ENCODE measurements around the gene DYNC1LI1. TPM values are rescaled to one million over a fixed set of nuclear protein-coding genes. Genes with fewer than 3 reads are reported as not detected.
A peak's percentile ranks its signal among the peaks of the same experiment; 100 is the strongest.

The DYNC1LI1 gene
- total and polyA plus RNA-seq, 4 donors: 9.2 to 21.1 (median 13.6) TPM

DNA sequence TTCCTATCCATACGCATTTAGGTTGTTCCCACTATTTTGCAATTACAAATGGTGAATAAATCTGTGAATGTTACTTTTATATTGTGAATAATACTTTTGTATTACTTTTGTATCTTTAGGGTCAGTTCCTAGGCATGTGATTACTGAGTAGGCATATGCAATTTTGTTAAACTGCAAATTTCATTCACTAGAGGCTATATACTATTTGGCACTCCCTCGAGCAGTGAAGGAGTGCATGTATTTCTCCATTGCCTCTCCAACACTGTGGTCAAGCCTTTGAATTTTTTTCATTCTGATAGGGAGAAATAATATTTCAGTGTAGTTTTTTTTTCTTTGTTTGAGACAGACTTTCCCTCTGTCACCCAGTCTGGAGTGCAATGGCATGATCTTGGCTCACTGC, 59.7 kb downstream of the DYNC1LI1 start:
- H3K36me3 ChIP-seq (ENCODE audit: control insufficient read depth in 4 of 4, insufficient read depth in 3 of 4, low read depth in 1 of 4, low read length in 3 of 4): no peaks in the 10 kb centered on the region
- no peaks in the 10 kb centered on the region for H3K27me3 ChIP-seq (ENCODE audit: control insufficient read depth in 4 of 4, insufficient read depth in 4 of 4, low read length in 3 of 4)
- H3K27ac ChIP-seq (ENCODE audit: low read depth in 1 of 2, low read length in 2 of 2): no peak overlapping the region
- H3K4me1 ChIP-seq (ENCODE audit: control insufficient read depth in 4 of 4, insufficient read depth in 4 of 4, low read length in 3 of 4): peaks cover 0 to 1% (median 0%) of the 10 kb centered on the region in 4 donors
- DNase-seq (ENCODE audit: low spot score): no peak
- H3K9me3 ChIP-seq (ENCODE audit: control insufficient read depth in 4 of 4, low read length in 3 of 4): no peaks in the 10 kb centered on the region
- H3K9ac ChIP-seq (ENCODE audit: low read depth in 1 of 2, low read length in 2 of 2): no peak overlapping the region
- WGBS: 83% methylated on average over 2 of the region's 2 CpGs
- TF ChIP-seq RXRA (IDR thresholded peaks at IDR 0.05) (no peak), HNF4G (IDR thresholded peaks at IDR 0.05) (no peak), NR2F2 (IDR thresholded peaks at IDR 0.05) (no peak), YY1 (IDR thresholded peaks at IDR 0.05) (no peak), RAD21 (IDR thresholded peaks at IDR 0.05) (no peak), SP1 (IDR thresholded peaks at IDR 0.05) (no peak), JUND (IDR thresholded peaks at IDR 0.05) (no peak), FOXA2 (IDR thresholded peaks at IDR 0.05) (no peak), EGR1 (IDR thresholded peaks at IDR 0.05; ENCODE audit: low read depth in 2 of 2) (no peak), TAF1 (conservative IDR thresholded peaks at IDR 0.05) (no peak), FOXA1 (IDR thresholded peaks at IDR 0.05) (no peak), GABPA (IDR thresholded peaks at IDR 0.05 in 1 of 2, conservative IDR thresholded peaks at IDR 0.05 in 1 of 2) (no peak)
- TF ChIP-seq, protein P1, sequence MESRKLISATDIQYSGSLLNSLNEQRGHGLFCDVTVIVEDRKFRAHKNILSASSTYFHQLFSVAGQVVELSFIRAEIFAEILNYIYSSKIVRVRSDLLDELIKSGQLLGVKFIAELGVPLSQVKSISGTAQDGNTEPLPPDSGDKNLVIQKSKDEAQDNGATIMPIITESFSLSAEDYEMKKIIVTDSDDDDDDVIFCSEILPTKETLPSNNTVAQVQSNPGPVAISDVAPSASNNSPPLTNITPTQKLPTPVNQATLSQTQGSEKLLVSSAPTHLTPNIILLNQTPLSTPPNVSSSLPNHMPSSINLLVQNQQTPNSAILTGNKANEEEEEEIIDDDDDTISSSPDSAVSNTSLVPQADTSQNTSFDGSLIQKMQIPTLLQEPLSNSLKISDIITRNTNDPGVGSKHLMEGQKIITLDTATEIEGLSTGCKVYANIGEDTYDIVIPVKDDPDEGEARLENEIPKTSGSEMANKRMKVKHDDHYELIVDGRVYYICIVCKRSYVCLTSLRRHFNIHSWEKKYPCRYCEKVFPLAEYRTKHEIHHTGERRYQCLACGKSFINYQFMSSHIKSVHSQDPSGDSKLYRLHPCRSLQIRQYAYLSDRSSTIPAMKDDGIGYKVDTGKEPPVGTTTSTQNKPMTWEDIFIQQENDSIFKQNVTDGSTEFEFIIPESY (IDR thresholded peaks at IDR 0.05): no peak
- TF ChIP-seq, protein P2, sequence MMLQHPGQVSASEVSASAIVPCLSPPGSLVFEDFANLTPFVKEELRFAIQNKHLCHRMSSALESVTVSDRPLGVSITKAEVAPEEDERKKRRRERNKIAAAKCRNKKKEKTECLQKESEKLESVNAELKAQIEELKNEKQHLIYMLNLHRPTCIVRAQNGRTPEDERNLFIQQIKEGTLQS (IDR thresholded peaks at IDR 0.05): no peak
- TF ChIP-seq, protein P3, sequence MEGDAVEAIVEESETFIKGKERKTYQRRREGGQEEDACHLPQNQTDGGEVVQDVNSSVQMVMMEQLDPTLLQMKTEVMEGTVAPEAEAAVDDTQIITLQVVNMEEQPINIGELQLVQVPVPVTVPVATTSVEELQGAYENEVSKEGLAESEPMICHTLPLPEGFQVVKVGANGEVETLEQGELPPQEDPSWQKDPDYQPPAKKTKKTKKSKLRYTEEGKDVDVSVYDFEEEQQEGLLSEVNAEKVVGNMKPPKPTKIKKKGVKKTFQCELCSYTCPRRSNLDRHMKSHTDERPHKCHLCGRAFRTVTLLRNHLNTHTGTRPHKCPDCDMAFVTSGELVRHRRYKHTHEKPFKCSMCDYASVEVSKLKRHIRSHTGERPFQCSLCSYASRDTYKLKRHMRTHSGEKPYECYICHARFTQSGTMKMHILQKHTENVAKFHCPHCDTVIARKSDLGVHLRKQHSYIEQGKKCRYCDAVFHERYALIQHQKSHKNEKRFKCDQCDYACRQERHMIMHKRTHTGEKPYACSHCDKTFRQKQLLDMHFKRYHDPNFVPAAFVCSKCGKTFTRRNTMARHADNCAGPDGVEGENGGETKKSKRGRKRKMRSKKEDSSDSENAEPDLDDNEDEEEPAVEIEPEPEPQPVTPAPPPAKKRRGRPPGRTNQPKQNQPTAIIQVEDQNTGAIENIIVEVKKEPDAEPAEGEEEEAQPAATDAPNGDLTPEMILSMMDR (IDR thresholded peaks at IDR 0.05; ENCODE audit: low read depth, low read length, missing input control): no peak
- TF ChIP-seq, protein P4, sequence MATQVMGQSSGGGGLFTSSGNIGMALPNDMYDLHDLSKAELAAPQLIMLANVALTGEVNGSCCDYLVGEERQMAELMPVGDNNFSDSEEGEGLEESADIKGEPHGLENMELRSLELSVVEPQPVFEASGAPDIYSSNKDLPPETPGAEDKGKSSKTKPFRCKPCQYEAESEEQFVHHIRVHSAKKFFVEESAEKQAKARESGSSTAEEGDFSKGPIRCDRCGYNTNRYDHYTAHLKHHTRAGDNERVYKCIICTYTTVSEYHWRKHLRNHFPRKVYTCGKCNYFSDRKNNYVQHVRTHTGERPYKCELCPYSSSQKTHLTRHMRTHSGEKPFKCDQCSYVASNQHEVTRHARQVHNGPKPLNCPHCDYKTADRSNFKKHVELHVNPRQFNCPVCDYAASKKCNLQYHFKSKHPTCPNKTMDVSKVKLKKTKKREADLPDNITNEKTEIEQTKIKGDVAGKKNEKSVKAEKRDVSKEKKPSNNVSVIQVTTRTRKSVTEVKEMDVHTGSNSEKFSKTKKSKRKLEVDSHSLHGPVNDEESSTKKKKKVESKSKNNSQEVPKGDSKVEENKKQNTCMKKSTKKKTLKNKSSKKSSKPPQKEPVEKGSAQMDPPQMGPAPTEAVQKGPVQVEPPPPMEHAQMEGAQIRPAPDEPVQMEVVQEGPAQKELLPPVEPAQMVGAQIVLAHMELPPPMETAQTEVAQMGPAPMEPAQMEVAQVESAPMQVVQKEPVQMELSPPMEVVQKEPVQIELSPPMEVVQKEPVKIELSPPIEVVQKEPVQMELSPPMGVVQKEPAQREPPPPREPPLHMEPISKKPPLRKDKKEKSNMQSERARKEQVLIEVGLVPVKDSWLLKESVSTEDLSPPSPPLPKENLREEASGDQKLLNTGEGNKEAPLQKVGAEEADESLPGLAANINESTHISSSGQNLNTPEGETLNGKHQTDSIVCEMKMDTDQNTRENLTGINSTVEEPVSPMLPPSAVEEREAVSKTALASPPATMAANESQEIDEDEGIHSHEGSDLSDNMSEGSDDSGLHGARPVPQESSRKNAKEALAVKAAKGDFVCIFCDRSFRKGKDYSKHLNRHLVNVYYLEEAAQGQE (IDR thresholded peaks at IDR 0.05): no peak
- H3K4me3 ChIP-seq (ENCODE audit: low read depth in 1 of 3, low read length in 3 of 3): no peak overlapping the region

DNA sequence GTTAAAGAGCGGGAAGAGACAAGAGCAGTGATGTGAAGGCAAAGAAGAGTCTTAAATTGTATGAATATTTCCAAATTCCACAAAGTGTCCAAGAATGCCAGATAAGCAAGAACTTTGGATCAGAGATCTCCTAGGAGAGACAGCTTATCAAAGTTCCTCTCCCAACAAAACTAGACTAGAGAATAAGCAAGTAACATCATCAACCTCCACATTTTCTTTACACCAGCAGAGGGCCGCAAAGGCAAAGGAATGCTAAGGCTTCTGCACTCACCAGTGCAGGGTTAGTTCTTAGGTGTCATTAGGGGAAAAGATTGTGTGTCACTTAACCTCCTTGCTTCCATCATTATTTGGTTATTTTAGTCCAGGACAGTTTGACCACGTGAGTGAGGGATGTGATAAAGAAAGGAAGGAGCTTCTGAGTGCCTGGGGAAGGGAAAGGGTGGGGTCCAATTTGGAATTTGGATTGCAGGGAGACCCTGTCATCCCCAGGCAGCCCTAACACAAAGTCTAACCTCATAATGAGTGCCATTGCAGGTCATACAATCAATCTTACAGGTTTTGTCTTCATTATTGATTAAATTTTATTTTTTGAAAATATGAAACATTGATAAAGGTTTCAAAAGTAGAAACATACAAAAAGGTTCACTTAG, 60.5 kb downstream of the DYNC1LI1 start:
- peak; percentile 68 for DNase-seq (ENCODE audit: low spot score)
- 33% methylated on average over 3 of the region's 3 CpGs for whole genome bisulfite sequencing
- peak; percentile 98 for TF ChIP-seq RAD21 (IDR thresholded peaks at IDR 0.05)
- TF ChIP-seq, protein P3 (IDR thresholded peaks at IDR 0.05; ENCODE audit: low read depth, low read length, missing input control): peak; percentile 77
- TF ChIP-seq, protein P2 (IDR thresholded peaks at IDR 0.05): no peak
- no peaks in the 10 kb centered on the region for H3K27me3 ChIP-seq (ENCODE audit: control insufficient read depth in 4 of 4, insufficient read depth in 4 of 4, low read length in 3 of 4)
- no peak overlapping the region for H3K4me3 ChIP-seq (ENCODE audit: low read depth in 1 of 3, low read length in 3 of 3)
- H3K9me3 ChIP-seq (ENCODE audit: control insufficient read depth in 4 of 4, low read length in 3 of 4): no peaks in the 10 kb centered on the region
- no peak overlapping the region for H3K9ac ChIP-seq (ENCODE audit: low read depth in 1 of 2, low read length in 2 of 2)
- no peaks in the 10 kb centered on the region for H3K36me3 ChIP-seq (ENCODE audit: control insufficient read depth in 4 of 4, insufficient read depth in 3 of 4, low read depth in 1 of 4, low read length in 3 of 4)
- peaks cover 0 to 1% (median 0%) of the 10 kb centered on the region in 4 donors for H3K4me1 ChIP-seq (ENCODE audit: control insufficient read depth in 4 of 4, insufficient read depth in 4 of 4, low read length in 3 of 4)
- no peak overlapping the region for H3K27ac ChIP-seq (ENCODE audit: low read depth in 1 of 2, low read length in 2 of 2)
